ENCODE measurements around the gene PFDN4. TPM values are rescaled to one million over a fixed set of nuclear protein-coding genes. Genes with fewer than 3 reads are reported as not detected.

PFDN4 gene, protein sequence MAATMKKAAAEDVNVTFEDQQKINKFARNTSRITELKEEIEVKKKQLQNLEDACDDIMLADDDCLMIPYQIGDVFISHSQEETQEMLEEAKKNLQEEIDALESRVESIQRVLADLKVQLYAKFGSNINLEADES
- total RNA-seq: 25.3 TPM

DNA sequence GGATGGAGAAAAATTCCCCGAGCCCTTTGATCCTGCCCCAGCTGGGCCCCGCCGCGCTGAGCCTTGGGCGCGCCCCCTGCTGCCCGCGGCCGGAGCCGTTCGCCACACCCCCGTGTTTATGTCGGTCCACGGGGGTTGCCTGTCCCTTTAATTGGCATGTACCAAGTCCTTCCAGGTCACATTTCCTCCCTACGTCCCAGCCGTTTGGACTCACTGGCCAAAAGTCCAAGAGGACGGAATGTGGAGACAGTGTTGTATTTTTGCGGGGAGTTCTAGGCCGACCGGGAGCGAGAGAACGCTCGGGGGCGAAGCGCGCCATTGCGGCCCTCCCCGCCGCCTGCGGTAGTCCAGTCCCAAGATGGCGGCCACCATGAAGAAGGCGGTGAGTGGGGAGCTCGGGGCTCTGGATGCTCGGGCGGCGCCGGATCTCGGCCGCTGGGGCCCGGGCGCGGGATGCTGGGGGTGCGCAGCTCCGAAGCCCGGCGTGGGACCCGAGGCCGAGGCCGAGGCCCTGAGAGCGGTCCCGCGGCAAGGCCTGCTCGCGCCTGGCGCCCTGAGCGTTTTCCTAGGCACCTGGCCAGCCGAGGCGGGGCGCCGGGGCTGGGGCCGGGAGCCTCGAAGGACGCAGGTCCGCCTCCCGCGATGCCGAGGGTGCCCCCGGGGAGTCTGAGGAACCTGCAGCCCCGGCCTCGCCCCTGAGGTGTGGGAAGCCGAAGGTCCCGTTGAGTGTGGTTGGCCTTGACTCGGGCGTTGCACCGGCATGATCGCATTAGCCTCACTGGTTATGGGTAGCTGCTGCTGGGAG is at the start of gene PFDN4:
TSS of gene PFDN4 (plus strand) at position 345 of the 805 bp plus-strand sequence. CDS start at position 359, 14 bp downstream.

DNA sequence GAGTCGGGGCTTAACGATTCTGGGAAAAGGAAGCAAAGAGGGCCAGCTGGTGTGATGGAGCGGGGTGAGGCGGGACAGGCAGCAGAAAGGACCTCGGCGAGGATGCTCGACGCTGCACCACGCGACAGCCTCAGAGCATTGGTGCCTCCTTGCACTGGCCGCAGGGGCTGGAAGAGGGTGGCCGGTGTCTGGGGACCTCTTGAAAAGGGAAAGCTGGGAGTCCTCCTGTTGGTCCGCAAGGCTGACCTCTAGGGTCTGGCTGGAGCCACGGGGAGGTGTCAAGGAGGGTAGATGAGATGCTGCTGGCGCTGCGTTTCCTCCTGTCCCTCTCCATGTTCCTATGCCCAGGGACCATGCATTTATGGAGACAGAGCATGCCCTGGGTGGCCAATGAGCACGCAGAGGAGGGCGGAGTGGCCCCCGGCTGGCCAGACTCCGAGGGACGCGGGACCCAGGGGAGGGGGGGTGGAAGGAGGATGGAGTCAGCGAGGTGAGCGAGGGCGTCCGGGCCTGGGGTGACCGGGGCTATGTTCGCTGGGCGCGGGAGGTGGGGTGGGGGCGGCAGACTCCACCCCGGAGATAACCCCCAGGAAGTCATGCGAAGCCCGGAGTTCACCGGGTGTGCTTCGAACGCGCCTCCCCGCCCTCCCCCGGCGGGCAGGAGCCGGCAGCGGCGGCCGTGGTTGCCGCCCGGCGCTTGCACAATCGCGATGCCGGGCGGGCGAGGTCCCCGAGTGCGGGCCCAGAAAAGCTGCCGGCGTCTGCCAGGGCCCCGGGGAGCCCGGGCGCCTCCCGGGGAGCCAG is 34.0 kb upstream of the PFDN4 start, which contains the start of gene CYP24A1:
TSS of gene CYP24A1 (minus strand) at position 334 of the 804 bp plus-strand sequence. CDS start 407 bp downstream, outside the sequence.

Other genes starting within 250 kb of the PFDN4 start
- gene BCAS1, start 137.5 kb upstream of the PFDN4 start, total RNA-seq: 3.3 TPM
- gene CYP24A1, start 34.1 kb upstream of the PFDN4 start, total RNA-seq: 3.3 TPM